Activated T-helper 17 cell treated with anti-CD3 and anti-CD28 coated beads, Interleukin-2, amount 50 U/mL, for 72 hours (primary cell): Measurements from ENCODE around the gene PNKP. TPM values are rescaled to one million over a fixed set of nuclear protein-coding genes. Genes with fewer than 3 reads are reported as not detected.

Experiments
- ATAC-seq: fragments of 150-1000 bp; cut with Tn5 transposase; replicated peaks from 2 replicates; pipeline ENCODE4 v1.10.0; 2021; ENCODE audit warnings: mild to moderate bottlenecking, moderate library complexity
- H3K27ac Mint-ChIP-seq: one replicate; pipeline ENCODE4 v1.8.0; 2022; ENCODE audit warnings: mixed read lengths
- H3K27me3 Mint-ChIP-seq: one replicate; pipeline ENCODE4 v1.8.0; 2022; ENCODE audit warnings: mixed read lengths
- H3K36me3 Mint-ChIP-seq: one replicate; pipeline ENCODE4 v1.8.0; 2022; ENCODE audit warnings: low read depth, mild to moderate bottlenecking, mixed read lengths
- H3K4me1 Mint-ChIP-seq: one replicate; pipeline ENCODE4 v1.8.0; 2022; ENCODE audit warnings: mixed read lengths
- H3K4me3 Mint-ChIP-seq: one replicate; pipeline ENCODE4 v1.8.0; 2022; ENCODE audit warnings: mild to moderate bottlenecking, mixed read lengths
- H3K9me3 Mint-ChIP-seq: one replicate; pipeline ENCODE4 v1.8.0; 2022; ENCODE audit warnings: mixed read lengths
- total RNA-seq, 2 donors: library from RNA; stranded (reverse); gene quantifications; one replicate each; pipeline ENCODE4 v1.2.3, GENCODE V29; 2022

PNKP gene
- total RNA-seq, 2 donors from 2014 or later, result 100 to 111 TPM

DNA sequence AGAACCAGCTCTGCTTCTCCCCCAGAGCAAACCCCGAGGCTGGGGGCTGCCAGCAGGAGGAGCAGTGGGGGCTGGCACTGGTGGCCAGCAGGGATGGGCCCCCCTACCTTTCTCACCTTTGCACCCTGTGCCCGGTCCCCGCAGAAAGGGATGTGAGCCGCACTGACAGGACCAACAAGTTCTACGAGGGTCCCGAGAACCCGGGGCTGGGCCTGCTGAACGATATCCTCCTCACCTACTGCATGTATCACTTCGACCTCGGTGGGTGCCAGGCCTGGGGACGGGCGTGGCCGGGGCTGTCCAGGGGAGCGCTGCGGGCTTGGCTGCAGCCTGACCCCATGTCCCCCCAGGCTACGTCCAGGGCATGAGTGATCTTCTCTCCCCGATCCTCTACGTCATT, 16.7 kb upstream of the PNKP start:
- Mint-ChIP-seq H3K27ac (no peak overlapping the region), H3K4me1 (no peaks in the 10 kb centered on the region), H3K4me3 (no peak overlapping the region), H3K36me3 (peaks cover 99% of the 10 kb centered on the region), H3K27me3 (no peaks in the 10 kb centered on the region), H3K9me3 (no peaks in the 10 kb centered on the region)
- ATAC-seq, result no peak

DNA sequence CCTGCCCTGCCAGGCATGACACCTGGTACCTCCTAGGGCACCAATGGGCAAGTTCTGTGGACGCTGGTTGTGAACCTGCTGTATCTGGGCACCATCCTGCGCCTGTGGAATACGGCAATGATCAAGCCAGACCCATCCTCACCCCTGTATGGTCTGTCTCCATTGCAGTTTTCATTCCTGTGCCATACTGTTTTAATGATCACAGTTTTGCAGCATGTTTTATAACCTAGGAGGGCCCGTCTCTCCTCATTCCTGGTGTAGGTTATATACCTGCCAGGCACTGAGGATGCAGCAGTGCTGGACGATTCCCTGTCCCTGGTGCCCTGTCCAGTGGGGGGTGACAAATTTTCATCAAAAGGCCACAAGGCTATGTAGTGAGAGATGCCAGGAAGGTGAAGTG, 15.7 kb upstream of the PNKP start:
- no peak for ATAC-seq
- Mint-ChIP-seq H3K27me3 (no peaks in the 10 kb centered on the region), H3K9me3 (no peaks in the 10 kb centered on the region), H3K4me1 (no peaks in the 10 kb centered on the region), H3K27ac (peak overlapping the region; percentile 65), H3K4me3 (no peak overlapping the region), H3K36me3 (peaks cover 99% of the 10 kb centered on the region)

GRCh38 chr19:49882643-49883042, 15.3 kb upstream of the PNKP start:
- Mint-ChIP-seq H3K36me3 (peaks cover 99% of the 10 kb centered on the region), H3K4me3 (no peak overlapping the region)

GRCh38 chr19:49881672-49882394, 14.5 kb upstream of the PNKP start:
- H3K4me1 Mint-ChIP-seq, result no peaks in the 10 kb centered on the region
- no peaks in the 10 kb centered on the region for H3K9me3 Mint-ChIP-seq
- H3K36me3 Mint-ChIP-seq, result peaks cover 91% of the 10 kb centered on the region
- H3K4me3 Mint-ChIP-seq, result no peak overlapping the region
- no peak overlapping the region for H3K27ac Mint-ChIP-seq
- ATAC-seq, result no peak
- no peaks in the 10 kb centered on the region for H3K27me3 Mint-ChIP-seq

More at GRCh38 chr19:49882643-49883042, 15.3 kb upstream of the PNKP start:
- H3K4me1 Mint-ChIP-seq, result no peaks in the 10 kb centered on the region
- H3K9me3 Mint-ChIP-seq, result no peaks in the 10 kb centered on the region
- ATAC-seq, result no peak
- no peaks in the 10 kb centered on the region for H3K27me3 Mint-ChIP-seq
- H3K27ac Mint-ChIP-seq, result no peak overlapping the region

GRCh38 chr19:49881186-49881585, 13.8 kb upstream of the PNKP start:
- Mint-ChIP-seq H3K36me3 (peaks cover 85% of the 10 kb centered on the region), H3K4me1 (no peaks in the 10 kb centered on the region), H3K27ac (no peak overlapping the region)

DNA sequence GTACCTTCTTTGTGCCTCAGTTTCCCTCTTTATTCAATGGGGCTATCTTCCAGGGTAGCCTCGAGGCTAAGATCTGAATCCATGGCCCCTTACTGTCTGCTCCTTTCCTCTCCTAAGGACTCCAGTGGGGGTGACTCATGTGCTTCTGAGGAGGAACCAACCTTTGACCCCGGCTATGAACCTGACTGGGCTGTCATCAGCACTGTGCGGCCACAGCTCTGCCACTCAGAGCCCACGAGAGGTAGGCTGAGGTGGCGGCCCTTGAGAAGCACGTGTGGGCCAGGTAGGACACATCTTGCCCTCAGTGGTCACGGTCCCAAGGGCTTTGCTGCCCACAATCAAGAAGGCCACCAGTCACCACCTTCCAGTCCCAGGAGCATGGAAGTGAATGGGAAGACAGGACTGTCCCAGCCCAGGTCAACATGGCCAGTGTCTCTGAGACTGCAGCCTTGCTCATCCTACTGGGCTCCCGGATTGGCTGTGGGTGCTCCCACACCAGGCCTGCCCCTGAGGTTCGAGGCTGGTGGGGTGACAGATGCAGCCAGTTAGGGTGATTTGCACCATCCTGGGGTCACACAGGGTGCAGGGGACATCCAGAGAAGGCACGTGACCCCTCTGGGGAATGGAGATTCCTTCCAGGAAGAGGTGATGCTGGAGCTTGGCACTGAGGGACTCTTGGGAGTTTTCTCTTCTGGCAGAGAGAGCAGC, 12.9 kb upstream of the PNKP start:
- ATAC-seq, result no peak

More at GRCh38 chr19:49881186-49881585, 13.8 kb upstream of the PNKP start:
- Mint-ChIP-seq H3K4me3 (no peak overlapping the region), H3K27me3 (no peaks in the 10 kb centered on the region), H3K9me3 (no peaks in the 10 kb centered on the region)
- no peak for ATAC-seq

DNA sequence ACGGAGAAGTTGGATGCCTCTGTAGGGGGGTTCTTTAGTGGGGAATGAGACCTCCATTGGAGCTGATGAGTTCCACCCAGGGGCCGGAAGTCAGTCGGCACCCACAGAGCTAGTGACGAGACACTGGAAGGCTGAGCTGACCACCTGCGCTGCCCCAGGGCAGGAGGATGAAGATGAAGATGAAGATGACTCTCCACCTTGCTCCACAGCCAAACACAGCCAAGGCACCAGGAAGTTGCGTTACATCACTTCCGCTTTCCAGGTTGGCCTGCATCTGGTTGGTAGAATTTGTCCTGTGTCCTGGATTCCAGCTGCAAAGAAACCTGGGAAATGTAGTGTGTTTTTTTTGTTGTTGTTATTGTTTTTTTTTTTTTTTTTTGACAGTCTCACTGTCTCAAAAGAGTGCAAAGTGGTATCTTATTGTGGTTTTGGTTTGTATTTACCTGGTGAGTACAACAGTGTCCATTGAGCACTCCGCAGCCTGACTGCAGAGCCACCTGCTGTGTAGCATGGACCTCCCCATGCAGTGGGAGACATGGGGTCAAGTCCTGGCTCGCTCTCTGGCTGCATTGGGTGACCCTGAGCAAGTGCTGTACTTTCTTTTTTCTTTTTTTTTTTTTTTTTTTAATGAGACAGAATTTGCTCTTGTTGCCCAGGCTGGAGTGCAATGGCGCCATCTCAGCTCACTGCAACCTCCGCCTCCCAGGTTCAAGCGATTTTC, 12.0 kb upstream of the PNKP start:
- Mint-ChIP-seq H3K27ac (peak overlapping the region; percentile 43), H3K4me3 (no peak overlapping the region), H3K27me3 (no peaks in the 10 kb centered on the region), H3K36me3 (peaks cover 73% of the 10 kb centered on the region), H3K9me3 (no peaks in the 10 kb centered on the region), H3K4me1 (peaks cover 8% of the 10 kb centered on the region)
- no peak for ATAC-seq

More for the DNA sequence above, 12.9 kb upstream of the PNKP start:
- Mint-ChIP-seq H3K4me1 (peaks cover 7% of the 10 kb centered on the region), H3K27me3 (no peaks in the 10 kb centered on the region), H3K9me3 (no peaks in the 10 kb centered on the region), H3K36me3 (peaks cover 76% of the 10 kb centered on the region), H3K27ac (no peak overlapping the region), H3K4me3 (peak overlapping the region; percentile 39)

DNA sequence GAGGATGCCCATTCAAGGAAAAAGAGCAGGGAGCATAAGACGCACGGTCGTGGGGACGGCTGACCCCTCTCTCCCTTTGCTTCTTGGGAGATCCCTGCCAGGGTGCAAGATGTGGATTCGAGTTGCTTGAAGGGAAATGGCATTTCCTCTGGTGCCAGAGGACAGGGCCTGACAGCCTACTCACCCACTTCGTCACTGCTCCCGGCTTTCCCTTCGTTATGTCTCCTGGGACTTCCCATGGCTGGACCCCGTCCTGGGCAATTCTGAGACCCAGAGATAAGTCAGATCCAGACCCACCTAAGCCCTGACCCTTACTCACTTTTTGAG, 11.3 kb upstream of the PNKP start:
- Mint-ChIP-seq H3K4me1 (peaks cover 8% of the 10 kb centered on the region), H3K36me3 (peaks cover 74% of the 10 kb centered on the region), H3K27ac (peak overlapping the region; percentile 43), H3K4me3 (no peak overlapping the region), H3K27me3 (no peaks in the 10 kb centered on the region), H3K9me3 (no peaks in the 10 kb centered on the region)
- ATAC-seq, result no peak

DNA sequence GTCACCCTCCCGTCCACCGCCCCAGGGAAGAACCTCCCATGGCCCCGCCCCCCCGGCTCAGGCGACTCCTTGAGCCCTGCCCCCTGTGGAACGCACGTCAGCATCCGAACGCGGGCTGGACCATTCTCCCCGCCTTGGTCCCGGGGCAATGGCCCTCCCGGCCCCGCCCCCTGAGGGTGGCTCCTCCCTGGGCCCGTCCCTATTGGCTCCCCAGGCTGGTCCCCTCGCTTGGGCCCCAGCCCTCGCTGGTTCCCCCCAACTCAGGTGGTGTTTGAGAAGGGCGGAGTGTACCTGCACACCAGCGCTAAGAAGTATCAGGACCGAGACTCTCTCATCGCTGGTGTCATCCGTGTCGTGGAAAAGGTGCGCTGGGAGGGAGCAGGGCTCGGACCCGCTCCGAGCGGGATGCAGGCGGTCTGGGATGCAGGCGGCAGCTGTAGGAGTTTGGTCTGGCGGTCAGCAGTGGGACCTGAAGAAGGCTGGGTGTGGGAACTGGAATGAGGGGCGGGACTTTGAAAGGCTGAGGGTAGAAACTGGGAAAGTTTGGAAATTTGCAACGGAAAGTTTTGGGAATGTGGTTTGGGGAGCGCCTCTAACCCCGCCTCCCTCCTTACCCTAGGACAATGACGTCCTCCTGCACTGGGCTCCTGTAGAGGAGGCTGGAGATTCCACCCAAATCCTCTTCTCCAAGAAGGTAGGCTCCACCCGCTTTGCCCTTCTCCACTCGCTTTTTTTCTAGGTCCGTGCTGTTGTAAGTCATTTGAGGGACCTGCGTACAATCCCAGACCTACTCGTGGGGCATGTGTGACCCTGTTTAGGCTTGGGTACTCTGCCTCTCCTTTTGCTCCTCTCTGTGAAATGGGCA, 10.7 kb upstream of the PNKP start:
- peak; percentile 79 for ATAC-seq
- H3K4me3 Mint-ChIP-seq, result no peak overlapping the region
- H3K27me3 Mint-ChIP-seq, result no peaks in the 10 kb centered on the region
- peaks cover 8% of the 10 kb centered on the region for H3K4me1 Mint-ChIP-seq
- H3K27ac Mint-ChIP-seq, result peak overlapping the region; percentile 43
- H3K9me3 Mint-ChIP-seq, result no peaks in the 10 kb centered on the region
- H3K36me3 Mint-ChIP-seq, result peaks cover 73% of the 10 kb centered on the region

GRCh38 chr19:49877020-49877878, 9.9 kb upstream of the PNKP start, which contains the start of the genes AKT1S1 and TBC1D17:
AKT1S1 (minus strand) TSS chr19:49877355; CDS start chr19:49873295, 4,060 bp downstream.
TBC1D17 (plus strand) TSS chr19:49877702; CDS start chr19:49877724, 22 bp downstream.
- H3K36me3 Mint-ChIP-seq, result peaks cover 68% of the 10 kb centered on the region
- peaks cover 8% of the 10 kb centered on the region for H3K4me1 Mint-ChIP-seq
- no peaks in the 10 kb centered on the region for H3K9me3 Mint-ChIP-seq
- ATAC-seq, result peak; percentile 75
- H3K4me3 Mint-ChIP-seq, result no peak within 1 kb of the TSS
- H3K27ac Mint-ChIP-seq, result no peak within 1 kb of the TSS
- no peaks in the 10 kb centered on the region for H3K27me3 Mint-ChIP-seq

GRCh38 chr19:49876422-49877019, 9.1 kb upstream of the PNKP start:
- peaks cover 68% of the 10 kb centered on the region for H3K36me3 Mint-ChIP-seq
- peak; percentile 57 for ATAC-seq
- no peaks in the 10 kb centered on the region for H3K9me3 Mint-ChIP-seq
- no peaks in the 10 kb centered on the region for H3K27me3 Mint-ChIP-seq
- no peak overlapping the region for H3K4me3 Mint-ChIP-seq
- H3K4me1 Mint-ChIP-seq, result peaks cover 13% of the 10 kb centered on the region
- H3K27ac Mint-ChIP-seq, result no peak overlapping the region

- no peak overlapping the region for H3K4me3 Mint-ChIP-seq
- no peak for ATAC-seq
- H3K27ac Mint-ChIP-seq, result no peak overlapping the region
- peaks cover 13% of the 10 kb centered on the region for H3K4me1 Mint-ChIP-seq
- H3K27me3 Mint-ChIP-seq, result no peaks in the 10 kb centered on the region
- H3K9me3 Mint-ChIP-seq, result no peaks in the 10 kb centered on the region
- peaks cover 62% of the 10 kb centered on the region for H3K36me3 Mint-ChIP-seq
Observed at GRCh38 chr19:49875857-49876421, 8.6 kb upstream of the PNKP start.

DNA sequence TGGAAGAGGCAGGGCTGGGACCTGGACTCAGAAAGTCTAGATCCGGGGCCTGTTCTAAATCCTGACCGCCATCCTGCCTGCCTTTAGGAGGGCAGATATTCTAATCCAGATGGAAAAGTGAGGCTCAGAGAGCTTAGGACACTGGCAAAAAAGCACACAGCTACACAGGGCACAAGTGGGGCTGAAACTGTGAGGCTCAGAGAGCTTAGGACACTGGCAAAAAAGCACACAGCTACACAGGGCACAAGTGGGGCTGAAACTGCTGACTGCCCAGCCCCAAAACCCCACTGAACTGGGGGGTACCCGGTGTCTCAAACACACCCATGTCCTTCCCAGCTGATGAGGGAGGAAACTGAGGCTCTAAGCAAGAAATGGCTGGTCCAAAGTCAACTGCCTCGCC, 7.8 kb upstream of the PNKP start:
- Mint-ChIP-seq H3K9me3 (no peaks in the 10 kb centered on the region), H3K27ac (no peak overlapping the region), H3K4me3 (no peak overlapping the region), H3K4me1 (peaks cover 16% of the 10 kb centered on the region), H3K27me3 (no peaks in the 10 kb centered on the region), H3K36me3 (peaks cover 54% of the 10 kb centered on the region)
- no peak for ATAC-seq
